GM21423 (cell line): ENCODE data around the gene CSAG3.

ENCODE experiments used
- ATAC-seq: cut with Tn5 transposase; IDR thresholded peaks from one replicate; pipeline ENCODE4 v1.9.1; 2021; ENCODE audit warnings: mild to moderate bottlenecking, moderate library complexity; ENCODE audit not compliant: unreplicated experiment

Gene CSAG3

DNA sequence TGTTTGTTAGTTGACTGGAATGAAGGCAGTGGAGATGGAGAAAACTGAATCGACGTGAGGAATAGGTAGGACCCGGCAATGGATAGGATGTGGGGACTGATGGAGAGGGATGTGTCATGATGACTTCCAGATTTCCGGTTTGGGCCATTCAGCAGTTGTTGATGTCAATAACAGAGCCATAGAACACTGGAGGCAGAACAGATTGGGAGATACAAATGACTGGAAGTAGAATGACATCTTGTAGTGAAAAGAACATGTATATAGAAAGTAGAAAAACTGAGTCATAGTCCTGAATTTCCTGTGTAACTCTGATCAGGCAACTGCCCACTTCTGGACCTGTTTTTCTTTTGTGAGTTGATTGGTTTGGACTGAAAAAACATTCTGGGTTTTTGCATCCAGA lies 47.0 kb downstream of the CSAG3 start:
- no peak for ATAC-seq
